ENCODE data around the gene MTFP1. TPM values are rescaled to one million over a fixed set of nuclear protein-coding genes. Genes with fewer than 3 reads are reported as not detected.
"Not testable (repeated sequence)": the region's sequence is repeated elsewhere in the genome, so short reads cannot be mapped to it uniquely, and the experiment has no call there.

MTFP1 gene
- total and polyA plus RNA-seq, 2 donors (not counting 1 experiment from before 2014, with no cell fraction given) = 11.8 to 18.4 TPM

DNA sequence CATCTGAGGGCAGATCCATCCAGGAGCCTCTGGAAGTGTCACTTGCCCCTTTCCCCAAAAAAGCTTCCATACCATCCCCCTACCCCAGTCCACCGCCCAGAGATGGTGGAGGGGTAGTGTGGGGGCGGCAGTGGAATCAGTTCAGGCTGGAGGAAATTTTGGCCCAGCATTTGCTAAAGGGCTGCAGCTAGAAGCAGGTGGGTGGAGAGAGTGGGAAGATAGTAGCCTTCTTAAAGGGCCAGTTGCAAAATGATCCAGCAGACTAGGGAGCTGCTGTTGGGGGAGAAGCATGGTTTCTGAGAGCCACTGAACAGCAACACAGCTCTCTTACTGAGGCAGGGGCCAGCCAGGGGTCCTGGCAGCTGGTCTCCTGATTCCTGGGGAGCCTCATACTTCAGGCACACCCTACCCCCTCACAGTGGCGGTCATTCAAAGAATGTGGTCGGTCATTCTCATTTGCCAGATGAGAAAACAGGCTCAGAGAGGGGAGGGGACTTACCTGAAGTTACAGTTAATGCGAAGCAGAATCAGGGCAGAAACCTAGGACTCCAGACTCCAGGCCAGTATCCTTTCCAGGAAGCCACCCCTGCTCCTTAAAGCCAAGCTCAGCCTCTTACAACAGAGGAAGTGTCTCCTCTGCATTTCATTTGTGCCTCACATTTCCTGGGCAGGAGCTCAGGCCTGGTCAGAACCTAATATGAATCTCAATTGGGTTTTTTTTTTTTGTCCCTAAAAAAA is 23.4 kb upstream of the MTFP1 start:
- 90% methylated on average over 4 of the region's 5 CpGs for WGBS (ENCODE audit: insufficient coverage)
- H3K9me3 ChIP-seq (ENCODE audit: control extremely low read depth in 1 of 3, control insufficient read depth in 2 of 3, insufficient read depth in 1 of 3, low read length in 2 of 3) = peaks cover 0 to 8% (median 0%) of the 10 kb centered on the region in 3 donors
- no peaks in the 10 kb centered on the region for H4K20me1 ChIP-seq (ENCODE audit: control insufficient read depth, insufficient read depth, low read length, poor library complexity, severe bottlenecking)

DNA sequence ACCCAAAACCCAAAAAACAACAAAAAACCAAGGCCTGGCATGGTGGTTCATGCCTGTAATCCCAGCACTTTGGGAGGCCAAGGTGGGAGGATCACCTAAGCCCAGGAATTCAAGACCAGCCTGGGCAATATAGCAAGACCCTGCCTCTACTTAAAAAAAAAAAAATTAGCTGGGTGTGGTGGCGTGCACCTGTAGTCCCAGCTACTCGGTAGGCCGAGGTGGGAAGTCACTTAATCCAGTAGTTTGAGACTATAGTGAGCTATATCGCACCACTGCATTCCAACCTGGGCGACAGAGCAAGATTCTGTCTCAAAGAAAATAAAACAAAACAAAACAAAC is 22.8 kb upstream of the MTFP1 start:
- ATAC-seq (ENCODE audit: low read depth); H3K27ac Mint-ChIP-seq; H3K9me3 ChIP-seq (ENCODE audit: control extremely low read depth in 1 of 3, control insufficient read depth in 2 of 3, insufficient read depth in 1 of 3, low read length in 2 of 3); H3K36me3 ChIP-seq (replicated peaks in 1 of 2; ENCODE audit: control extremely low read depth in 1 of 2, control insufficient read depth in 1 of 2, extremely low read depth in 1 of 2, insufficient read depth in 2 of 2, low read length in 1 of 2); H3K4me3 Mint-ChIP-seq; H4K20me1 ChIP-seq (ENCODE audit: control insufficient read depth, insufficient read depth, low read length, poor library complexity, severe bottlenecking); H2AFZ ChIP-seq (ENCODE audit: insufficient read depth, low read depth, low read length, poor library complexity, severe bottlenecking); H3K27ac ChIP-seq (ENCODE audit: low read length in 2 of 2); DNase-seq; H3K4me3 ChIP-seq (ENCODE audit: control extremely low read depth in 1 of 5, extremely low read depth in 1 of 5, insufficient read depth in 1 of 5, low read depth in 2 of 5, low read length in 4 of 5); intact Hi-C loops (cut with micrococcal nuclease); H3K9ac ChIP-seq (ENCODE audit: low read length); H3K4me1 Mint-ChIP-seq; H3K4me1 ChIP-seq (ENCODE audit: control insufficient read depth in 2 of 2, insufficient read depth in 2 of 2, low read length in 2 of 2); H3K79me2 ChIP-seq (ENCODE audit: control insufficient read depth, insufficient read depth, low read length); H3K4me2 ChIP-seq (replicated peaks; ENCODE audit: low read depth, low read length, poor library complexity, severe bottlenecking); H3K9me3 Mint-ChIP-seq (ENCODE audit: insufficient read depth): not testable (repeated sequence)
- H3K27me3 Mint-ChIP-seq = peaks cover 15% of the 10 kb centered on the region
- 96% methylated on average over 4 of the region's 5 CpGs for WGBS (ENCODE audit: insufficient coverage)
- POLR2A ChIA-PET = interaction anchor here (0.6 kb wide), 1 partner anchor 121 kb away, joined by 3 read pairs; no protein-coding TSS in a partner anchor
- peaks cover 0 to 18% (median 12%) of the 10 kb centered on the region in 4 experiments for H3K27me3 ChIP-seq (replicated peaks in 1 of 4; ENCODE audit: control extremely low read depth in 1 of 4, control insufficient read depth in 3 of 4, insufficient read depth in 4 of 4, low read length in 3 of 4)
- CTCF ChIA-PET = interaction anchor here (1.2 kb wide), 1 partner anchor 10 kb away, joined by 3 read pairs; no protein-coding TSS in a partner anchor

More for the DNA sequence above, 23.4 kb upstream of the MTFP1 start:
- Histone ChIP-seq H3K4me2 (replicated peaks; ENCODE audit: low read depth, low read length, poor library complexity, severe bottlenecking) (no peak overlapping the region), H3K4me1 (ENCODE audit: control insufficient read depth in 2 of 2, insufficient read depth in 2 of 2, low read length in 2 of 2) (peaks cover 7 to 12% of the 10 kb centered on the region in 2 donors), H3K36me3 (replicated peaks in 1 of 2; ENCODE audit: control extremely low read depth in 1 of 2, control insufficient read depth in 1 of 2, extremely low read depth in 1 of 2, insufficient read depth in 2 of 2, low read length in 1 of 2) (no peaks in the 10 kb centered on the region), H3K27me3 (replicated peaks in 1 of 4; ENCODE audit: control extremely low read depth in 1 of 4, control insufficient read depth in 3 of 4, insufficient read depth in 4 of 4, low read length in 3 of 4) (peaks cover 0 to 23% (median 17%) of the 10 kb centered on the region in 4 experiments), H3K27ac (ENCODE audit: low read length in 2 of 2) (no peak overlapping the region), H3K79me2 (ENCODE audit: control insufficient read depth, insufficient read depth, low read length) (no peaks in the 10 kb centered on the region), H3K9ac (ENCODE audit: low read length) (no peak overlapping the region), H2AFZ (ENCODE audit: insufficient read depth, low read depth, low read length, poor library complexity, severe bottlenecking) (no peak overlapping the region), H3K4me3 (ENCODE audit: control extremely low read depth in 1 of 5, extremely low read depth in 1 of 5, insufficient read depth in 1 of 5, low read depth in 2 of 5, low read length in 4 of 5) (no peak overlapping the region)
- DNase-seq (no peak), ATAC-seq (ENCODE audit: low read depth) (no peak)
- Mint-ChIP-seq H3K9me3 (ENCODE audit: insufficient read depth) (no peaks in the 10 kb centered on the region), H3K27me3 (peaks cover 18% of the 10 kb centered on the region), H3K4me1 (peaks cover 4% of the 10 kb centered on the region), H3K27ac (no peak overlapping the region), H3K4me3 (no peak overlapping the region)
- no peak for TF ChIP-seq EZH2 (IDR thresholded peaks at IDR 0.05; ENCODE audit: borderline replicate concordance, insufficient read depth, low read depth, low read length, poor library complexity, severe bottlenecking)
- TF ChIP-seq, protein P1, sequence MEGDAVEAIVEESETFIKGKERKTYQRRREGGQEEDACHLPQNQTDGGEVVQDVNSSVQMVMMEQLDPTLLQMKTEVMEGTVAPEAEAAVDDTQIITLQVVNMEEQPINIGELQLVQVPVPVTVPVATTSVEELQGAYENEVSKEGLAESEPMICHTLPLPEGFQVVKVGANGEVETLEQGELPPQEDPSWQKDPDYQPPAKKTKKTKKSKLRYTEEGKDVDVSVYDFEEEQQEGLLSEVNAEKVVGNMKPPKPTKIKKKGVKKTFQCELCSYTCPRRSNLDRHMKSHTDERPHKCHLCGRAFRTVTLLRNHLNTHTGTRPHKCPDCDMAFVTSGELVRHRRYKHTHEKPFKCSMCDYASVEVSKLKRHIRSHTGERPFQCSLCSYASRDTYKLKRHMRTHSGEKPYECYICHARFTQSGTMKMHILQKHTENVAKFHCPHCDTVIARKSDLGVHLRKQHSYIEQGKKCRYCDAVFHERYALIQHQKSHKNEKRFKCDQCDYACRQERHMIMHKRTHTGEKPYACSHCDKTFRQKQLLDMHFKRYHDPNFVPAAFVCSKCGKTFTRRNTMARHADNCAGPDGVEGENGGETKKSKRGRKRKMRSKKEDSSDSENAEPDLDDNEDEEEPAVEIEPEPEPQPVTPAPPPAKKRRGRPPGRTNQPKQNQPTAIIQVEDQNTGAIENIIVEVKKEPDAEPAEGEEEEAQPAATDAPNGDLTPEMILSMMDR (IDR thresholded peaks at IDR 0.05) = no peak
- ChIA-PET CTCF (interaction anchor here (0.9 to 1.5 kb wide), 4 partner anchors 9 to 115 kb away, joined by 3 read pairs; no protein-coding TSS in a partner anchor), POLR2A (interaction anchor here (0.6 kb wide), 1 partner anchor 121 kb away, joined by 3 read pairs; no protein-coding TSS in a partner anchor)
- intact Hi-C loops (cut with micrococcal nuclease) = no loop called here

Data from B cell (primary cell).